WERI-Rb-1 (cell line): ENCODE results near the gene SPECC1L.
"Not testable (repeated sequence)": the region's sequence is repeated elsewhere in the genome, so short reads cannot be mapped to it uniquely, and the experiment has no call there.

Experiments
- DNase-seq: peaks from one replicate; pipeline ENCODE4 v3.0.0-alpha.2; 2020
- H3K27ac ChIP-seq: fragments of 250-450 bp; sonication (Bioruptor Pico); 2 replicates; pipeline ENCODE4 v1.5.1; 2020; ENCODE audit warnings: mild to moderate bottlenecking, moderate library complexity
- H3K27me3 ChIP-seq: fragments of 250-450 bp; sonication (Bioruptor Pico); 2 replicates; pipeline ENCODE4 v1.5.1; 2021; ENCODE audit warnings: mild to moderate bottlenecking, low read depth, moderate library complexity; ENCODE audit not compliant: insufficient read depth, severe bottlenecking
- H3K36me3 ChIP-seq: fragments of 250-450 bp; sonication (Bioruptor Pico); 2 replicates; pipeline ENCODE4 v1.5.1; 2020; ENCODE audit warnings: mild to moderate bottlenecking, moderate library complexity
- H3K4me3 ChIP-seq: 2 replicates; pipeline ENCODE4 v1.5.1; 2011; ENCODE audit warnings: low read depth, mild to moderate bottlenecking, control low read depth, low read length
- H3K9me3 ChIP-seq: fragments of 250-450 bp; sonication (Bioruptor Pico); 2 replicates; pipeline ENCODE4 v1.5.1; 2021; ENCODE audit warnings: mild to moderate bottlenecking, moderate library complexity; ENCODE audit not compliant: severe bottlenecking
- CTCF ChIP-seq: IDR thresholded peaks from 2 replicates; pipeline ENCODE4 v1.5.1; 2011; ENCODE audit warnings: low read depth, mild to moderate bottlenecking, control low read depth, inconsistent platforms, low read length

The SPECC1L gene

GRCh38 chr22:24236656-24237055 is 34.0 kb upstream of the SPECC1L start:
- H3K9me3 ChIP-seq = no peaks in the 10 kb centered on the region
- H3K27ac ChIP-seq = no peak overlapping the region
- no peak overlapping the region for H3K4me3 ChIP-seq
- H3K27me3 ChIP-seq = no peaks in the 10 kb centered on the region
- no peaks in the 10 kb centered on the region for H3K36me3 ChIP-seq
- DNase-seq = no peak
- TF ChIP-seq CTCF = no peak

- H3K4me3 ChIP-seq, H3K27ac ChIP-seq, DNase-seq, H3K27me3 ChIP-seq, H3K36me3 ChIP-seq, H3K9me3 ChIP-seq: not testable (repeated sequence)
Observed at GRCh38 chr22:24238101-24238694, 32.4 kb upstream of the SPECC1L start.

GRCh38 chr22:24240381-24240780 is 30.2 kb upstream of the SPECC1L start:
- no peak overlapping the region for H3K27ac ChIP-seq
- TF ChIP-seq CTCF = no peak
- no peak overlapping the region for H3K4me3 ChIP-seq

GRCh38 chr22:24240985-24241692 is 29.5 kb upstream of the SPECC1L start:
- not testable (repeated sequence) for H3K9me3 ChIP-seq, DNase-seq, H3K27ac ChIP-seq, H3K36me3 ChIP-seq, H3K4me3 ChIP-seq, H3K27me3 ChIP-seq

More at GRCh38 chr22:24240381-24240780, 30.2 kb upstream of the SPECC1L start:
- no peak for DNase-seq
- H3K9me3 ChIP-seq = no peaks in the 10 kb centered on the region
- H3K27me3 ChIP-seq = no peaks in the 10 kb centered on the region
- no peaks in the 10 kb centered on the region for H3K36me3 ChIP-seq

- H3K4me3 ChIP-seq = peak overlapping the region; percentile 8
- not testable (repeated sequence) for H3K36me3 ChIP-seq, DNase-seq, H3K27me3 ChIP-seq, H3K9me3 ChIP-seq
- H3K27ac ChIP-seq = peak overlapping the region; percentile 86
Observed at GRCh38 chr22:24243417-24243816, 27.2 kb upstream of the SPECC1L start.

GRCh38 chr22:24244144-24244787 is 26.4 kb upstream of the SPECC1L start:
- H3K4me3 ChIP-seq = no peak overlapping the region
- DNase-seq = peak; percentile 26
- TF ChIP-seq CTCF = no peak
- peak overlapping the region; percentile 86 for H3K27ac ChIP-seq
- no peaks in the 10 kb centered on the region for H3K9me3 ChIP-seq
- no peaks in the 10 kb centered on the region for H3K36me3 ChIP-seq
- H3K27me3 ChIP-seq = no peaks in the 10 kb centered on the region

GRCh38 chr22:24245030-24245431 is 25.6 kb upstream of the SPECC1L start, which contains the start of gene GGT5:
Gene GGT5, minus strand, starts transcription at chr22:24245082. Its CDS starts 357 bp downstream, at chr22:24244725.
- H3K4me3 ChIP-seq, H3K9me3 ChIP-seq, H3K36me3 ChIP-seq, H3K27me3 ChIP-seq, DNase-seq: not testable (repeated sequence)
- H3K27ac ChIP-seq = peak within 1 kb of the TSS; percentile 86

GRCh38 chr22:24245584-24246561 is 24.8 kb upstream of the SPECC1L start:
- H3K4me3 ChIP-seq, H3K36me3 ChIP-seq, DNase-seq, H3K27ac ChIP-seq, H3K27me3 ChIP-seq, H3K9me3 ChIP-seq: not testable (repeated sequence)
